DMS53 (cell line): ENCODE data around the gene GRIPAP1.
"Not testable (repeated sequence)": the region's sequence is repeated elsewhere in the genome, so short reads cannot be mapped to it uniquely, and the experiment has no call there.

ENCODE experiments used
- DNase-seq: peaks from one replicate; lab custom pipeline; 2025; lab: John Stamatoyannopoulos, UW

GRIPAP1 gene

DNA sequence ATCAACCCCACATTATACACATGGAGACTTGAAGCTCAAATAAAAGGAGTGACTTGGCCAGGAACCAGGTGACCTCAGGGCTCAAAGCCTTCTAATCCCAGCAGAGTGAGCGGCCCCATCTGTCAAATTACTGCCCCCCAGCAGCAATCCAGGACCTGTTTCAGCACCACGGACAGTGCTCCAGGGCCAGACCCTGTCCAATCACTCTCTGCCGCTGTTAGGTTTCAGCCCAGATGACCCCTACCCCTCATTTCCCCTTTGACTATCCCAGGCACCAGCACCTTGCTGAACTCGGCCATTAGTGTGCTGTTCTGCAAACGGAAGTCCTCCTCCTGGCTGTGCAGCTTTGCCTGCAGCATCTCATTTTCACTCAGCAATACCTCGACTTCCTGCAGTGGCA lies 5.1 kb downstream of the GRIPAP1 start:
- DNase-seq = no peak

GRCh38 chrX:48992341-48992740 lies 9.7 kb downstream of the GRIPAP1 start:
- DNase-seq = no peak

GRCh38 chrX:48989483-48989882 lies 12.6 kb downstream of the GRIPAP1 start:
- no peak for DNase-seq

GRCh38 chrX:48983896-48984295 lies 18.2 kb downstream of the GRIPAP1 start:
- DNase-seq = no peak

GRCh38 chrX:48983081-48983480 lies 19.0 kb downstream of the GRIPAP1 start:
- DNase-seq = no peak

- DNase-seq = no peak
These were observed 20.9 kb downstream of the GRIPAP1 start for GRCh38 chrX:48981178-48981577.

GRCh38 chrX:48980341-48980740 lies 21.7 kb downstream of the GRIPAP1 start:
- not testable (repeated sequence) for DNase-seq

- DNase-seq = no peak
These were observed 23.8 kb downstream of the GRIPAP1 start for GRCh38 chrX:48978226-48978625.

GRCh38 chrX:48976086-48976485 lies 26.0 kb downstream of the GRIPAP1 start:
- no peak for DNase-seq

DNA sequence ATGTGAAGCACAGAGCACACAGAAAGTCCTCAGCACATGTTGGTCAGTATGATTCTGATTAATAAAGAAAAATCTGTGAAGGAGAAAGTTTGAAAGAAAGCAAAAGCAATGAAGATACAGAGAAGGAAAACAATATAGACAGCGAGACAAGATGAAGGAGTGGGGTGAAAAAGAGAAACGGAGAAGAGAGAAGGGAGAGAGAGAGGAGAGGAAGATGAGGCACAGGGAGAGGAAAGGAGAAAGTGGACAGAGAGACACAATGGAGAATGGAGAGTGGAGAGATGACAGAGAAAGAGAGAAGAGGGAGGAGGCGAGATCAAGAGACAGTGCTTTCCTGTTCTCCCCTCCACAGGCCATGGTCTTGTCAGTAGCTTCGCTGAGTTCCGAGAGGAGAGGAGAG lies 26.5 kb downstream of the GRIPAP1 start:
- no peak for DNase-seq

DNA sequence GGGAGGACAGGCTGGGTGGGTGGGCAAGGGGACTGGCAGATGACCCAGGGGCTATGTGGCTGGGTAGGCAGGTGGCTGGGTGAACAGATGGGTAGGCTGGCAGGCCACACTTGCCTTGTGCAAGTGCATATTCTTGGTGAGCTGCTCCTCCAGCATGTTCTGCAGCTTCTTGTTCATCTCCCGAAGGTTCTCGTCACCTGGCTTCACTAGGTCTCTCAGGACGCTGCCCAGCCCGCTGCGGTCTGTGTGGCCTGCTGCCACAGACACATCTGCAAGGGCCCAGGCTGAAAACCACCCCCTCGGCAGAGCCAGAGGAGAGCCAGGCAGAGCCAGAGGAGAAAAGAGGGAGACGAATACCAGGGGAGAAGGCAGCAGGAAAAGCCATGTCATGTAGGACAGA lies 27.0 kb downstream of the GRIPAP1 start:
- DNase-seq = no peak

- DNase-seq = no peak
These were observed 27.5 kb downstream of the GRIPAP1 start for GRCh38 chrX:48974574-48974973.

- no peak for DNase-seq
These were observed 28.0 kb downstream of the GRIPAP1 start for GRCh38 chrX:48974033-48974432.

DNA sequence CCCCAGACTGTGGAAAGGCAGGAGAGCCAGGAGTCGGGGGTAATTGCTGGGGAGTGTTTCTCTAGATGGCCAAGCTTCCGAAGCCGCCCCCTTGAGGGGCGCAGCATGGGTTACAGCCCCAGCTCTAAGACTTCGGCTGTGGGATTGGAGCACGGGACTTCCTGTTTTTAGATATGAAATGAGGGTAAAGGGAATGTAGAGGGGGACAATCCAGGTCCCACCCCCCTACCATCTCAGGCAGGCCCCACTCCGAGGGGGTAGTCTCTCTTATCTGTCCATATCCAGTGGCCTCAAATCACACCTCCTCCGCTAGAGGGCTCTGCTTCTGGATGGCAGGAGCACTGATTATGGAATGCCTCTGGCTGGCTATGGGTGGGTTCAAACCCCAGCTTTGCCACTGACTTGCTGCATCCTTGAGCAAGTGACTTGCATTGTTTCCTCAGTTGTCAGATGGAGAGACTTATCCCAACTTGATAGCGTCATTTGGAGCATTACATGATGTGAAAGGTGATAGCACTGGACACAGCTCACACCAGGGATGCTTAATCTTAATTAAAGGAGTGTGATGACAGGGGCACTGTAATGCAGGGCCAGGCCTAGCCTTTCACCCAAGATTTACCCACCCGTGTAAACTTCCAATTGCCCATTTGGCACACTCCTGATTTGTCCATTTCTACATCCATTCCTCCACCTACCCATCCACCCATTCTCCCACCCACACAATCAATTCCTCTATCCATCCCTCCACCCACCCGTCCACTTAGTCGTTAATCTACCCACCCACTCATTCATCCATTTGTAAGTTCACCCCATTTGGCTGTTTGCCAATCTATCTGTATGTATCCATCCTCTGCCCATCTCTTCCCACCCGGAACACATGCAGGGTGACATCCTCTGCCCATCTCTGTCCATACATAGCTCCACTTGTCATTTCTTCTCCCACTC lies 29.6 kb downstream of the GRIPAP1 start:
- peak; percentile 71 for DNase-seq

DNA sequence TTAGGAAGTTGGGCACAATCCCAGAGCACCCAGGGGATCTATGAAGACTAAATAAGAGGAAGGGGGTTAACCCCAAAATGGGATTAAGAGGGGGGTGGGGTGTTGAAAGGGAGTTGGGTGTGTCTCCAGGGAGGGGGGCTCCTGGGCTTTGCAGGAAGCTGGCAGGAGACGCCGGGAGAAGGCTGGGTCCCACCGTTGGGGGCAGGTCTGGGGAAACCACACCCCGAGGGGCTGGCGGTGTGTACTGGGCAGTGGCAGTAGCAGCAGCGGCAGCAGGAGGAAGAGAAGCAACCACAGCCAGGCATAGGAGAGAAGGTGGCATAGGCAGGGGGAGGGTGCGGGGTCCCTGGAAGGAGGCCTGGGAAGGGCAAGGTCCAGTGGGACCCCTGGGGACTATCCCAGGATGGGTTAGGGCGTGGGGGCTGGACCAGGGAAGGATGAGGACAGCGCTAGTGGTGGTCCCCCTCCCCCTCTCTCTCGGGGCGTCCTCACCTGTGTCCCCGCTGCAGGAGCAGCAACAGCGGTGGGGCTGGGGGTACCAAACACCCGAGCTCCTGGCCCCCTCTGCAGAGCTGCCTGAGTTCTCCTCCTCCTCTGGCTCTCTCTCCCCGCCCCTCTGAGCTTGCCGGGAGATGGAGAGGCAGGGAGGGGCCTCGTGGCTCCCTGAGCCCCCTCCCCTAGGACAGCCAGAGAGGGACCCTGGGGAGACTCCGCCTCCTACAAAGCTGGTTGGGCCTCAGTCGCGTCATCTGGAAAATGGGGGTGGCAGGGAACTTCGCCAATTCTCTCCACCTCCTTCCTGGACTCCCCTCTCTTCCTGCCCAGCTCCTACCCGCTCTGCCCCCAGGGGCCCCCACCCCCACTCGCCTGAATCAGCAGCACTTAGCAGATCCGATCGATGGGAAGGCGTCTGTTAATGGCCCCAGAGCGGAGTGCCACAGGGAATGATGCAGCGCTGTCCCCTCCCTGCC lies 30.5 kb downstream of the GRIPAP1 start, which contains the start of gene KCND1:
TSS of gene KCND1 (minus strand) at position 596 of the 971 bp plus-strand sequence. CDS start 1,573 bp downstream, outside the sequence.
- DNase-seq = peak; percentile 46

GRCh38 chrX:48969471-48969870 lies 32.6 kb downstream of the GRIPAP1 start:
- no peak for DNase-seq

DNA sequence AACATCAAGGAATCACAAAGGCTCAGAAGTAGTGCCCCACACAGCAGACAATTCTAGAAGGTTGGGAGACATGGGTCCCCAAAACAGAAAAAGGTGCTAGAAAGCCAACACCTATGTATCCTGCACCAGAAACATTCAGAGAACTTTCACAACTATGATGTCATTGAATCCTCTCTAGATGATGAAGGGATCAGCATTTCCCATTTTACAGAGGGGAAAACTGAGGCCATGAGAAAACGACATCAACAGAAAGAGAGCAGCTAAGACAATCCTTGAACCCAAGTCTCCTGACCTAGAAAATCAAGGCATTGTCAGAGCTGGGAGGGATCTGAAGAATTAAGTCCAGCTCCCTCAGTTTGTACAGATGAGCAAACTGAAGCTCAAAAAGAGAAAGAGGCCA lies 33.7 kb downstream of the GRIPAP1 start:
- DNase-seq = no peak

GRCh38 chrX:48966796-48967579 lies 35.1 kb downstream of the GRIPAP1 start:
- no peak for DNase-seq

DNA sequence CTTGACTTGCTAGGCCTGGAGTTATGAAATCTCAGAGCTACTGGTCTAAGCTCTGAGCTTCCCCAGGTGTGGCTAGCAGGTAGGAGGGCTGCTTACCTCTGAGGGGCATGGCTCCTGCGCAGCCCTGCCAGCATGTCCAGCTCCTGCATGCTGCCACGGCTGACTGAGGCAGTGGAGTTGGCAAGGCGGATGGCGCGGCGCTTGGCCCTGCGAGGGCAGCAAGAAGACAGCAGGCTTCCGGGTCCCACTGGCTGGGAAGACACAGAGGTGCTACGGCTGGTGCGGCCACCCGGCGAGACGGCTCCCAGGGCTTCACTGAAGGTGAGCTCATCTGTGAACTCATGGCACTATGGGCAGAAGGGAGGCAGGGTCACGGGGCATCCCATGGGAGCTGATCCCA lies 36.1 kb downstream of the GRIPAP1 start:
- DNase-seq = no peak

DNA sequence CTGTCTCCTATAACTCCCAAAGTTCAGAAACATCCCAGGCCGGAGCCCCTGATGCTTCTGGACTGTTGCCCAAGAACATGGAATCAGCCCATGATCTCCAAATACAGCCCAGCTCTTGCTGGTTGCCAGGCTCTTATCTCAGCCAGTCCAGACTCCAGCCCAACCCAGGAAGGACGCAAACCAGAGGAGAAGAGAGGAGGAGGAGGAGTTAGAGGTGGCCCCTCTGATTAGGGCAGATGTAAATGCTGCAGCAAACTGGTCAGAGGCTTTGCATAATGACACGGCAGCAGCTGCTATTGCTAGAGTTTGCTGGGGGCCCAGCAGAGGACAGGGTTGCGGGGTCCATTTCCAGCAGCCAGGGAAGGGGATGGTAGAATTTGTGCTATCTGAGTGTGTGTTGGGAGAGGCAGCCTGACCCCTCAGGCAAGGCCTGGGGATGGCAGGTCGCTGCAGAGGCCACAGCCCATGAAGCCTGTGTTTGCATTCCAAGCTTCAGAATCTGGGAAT lies 40.4 kb downstream of the GRIPAP1 start:
- DNase-seq = no peak

DNA sequence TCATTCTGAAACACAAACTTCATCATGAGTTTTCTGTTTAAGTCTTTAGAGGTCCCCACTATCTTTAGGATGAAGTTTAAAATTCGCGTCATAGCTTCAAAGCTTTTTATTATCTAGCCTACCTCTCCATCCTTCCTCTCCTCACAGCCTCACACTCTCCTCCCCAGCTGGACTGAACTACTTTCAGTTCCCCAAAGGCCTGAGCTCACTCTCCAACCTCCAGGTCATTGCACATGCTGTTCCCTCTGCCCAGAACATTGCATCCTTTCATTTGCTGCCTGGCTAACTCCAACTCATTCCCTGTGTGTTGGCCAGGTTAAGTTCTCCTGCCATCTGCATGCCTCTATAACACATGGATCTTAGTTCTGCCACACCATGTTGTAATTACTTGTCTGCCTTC lies 41.8 kb downstream of the GRIPAP1 start:
- no peak for DNase-seq
